ENCODE measurements around the gene HMGN1. TPM values are rescaled to one million over a fixed set of nuclear protein-coding genes. Genes with fewer than 3 reads are reported as not detected.
"Not testable (repeated sequence)": the region's sequence is repeated elsewhere in the genome, so short reads cannot be mapped to it uniquely, and the experiment has no call there.

HMGN1 gene
- total RNA-seq, 1 experiment from 2014 or later: 293 TPM

DNA sequence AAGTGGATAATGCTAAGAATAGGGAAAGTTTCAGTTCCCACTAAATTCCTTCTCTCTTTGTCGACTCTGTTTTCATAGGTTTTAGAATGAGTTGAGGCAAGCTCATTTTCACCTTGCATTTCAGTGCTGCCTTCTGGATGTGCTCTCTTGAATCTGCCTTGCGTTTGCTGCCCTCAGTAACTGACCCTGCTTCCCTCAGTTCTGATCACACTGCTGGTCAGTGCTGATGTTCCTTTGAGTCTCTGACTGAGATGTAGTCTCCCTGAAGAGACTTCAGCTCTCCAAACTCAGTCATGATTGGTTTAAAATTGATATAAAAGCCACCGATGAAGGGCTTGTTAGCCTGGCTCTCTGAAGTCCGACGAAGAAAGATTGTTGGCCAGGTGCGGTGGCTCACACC, 25.2 kb upstream of the HMGN1 start:
- Histone ChIP-seq H3K27me3 (ENCODE audit: control insufficient read depth, insufficient read depth, low read length) (no peaks in the 10 kb centered on the region), H3K9me3 (ENCODE audit: control insufficient read depth, insufficient read depth, low read depth, low read length) (no peaks in the 10 kb centered on the region), H3K4me3 (ENCODE audit: low read depth in 2 of 2, low read length in 2 of 2) (0 out of 4 replicates have a peak overlapping the region, but pooled peaks of 1 of the 2 experiments have one; percentile 6), H3K36me3 (ENCODE audit: control insufficient read depth, insufficient read depth, low read length) (no peaks in the 10 kb centered on the region), H3K27ac (ENCODE audit: low read length) (no peak overlapping the region), H3K4me1 (ENCODE audit: control insufficient read depth, insufficient read depth, low read length) (no peaks in the 10 kb centered on the region; the same call in 1 of the 2 replicates)
- 0 out of 2 replicates have a peak, but pooled peaks have one; percentile 33 for ATAC-seq
- CTCF ChIA-PET: interaction anchor here (0.7 to 1.3 kb wide), 2 partner anchors 13 to 18 kb away, joined by 3 to 7 read pairs; no protein-coding TSS in a partner anchor
- POLR2A ChIA-PET: interaction anchor here (0.6 kb wide), 2 partner anchors 13 to 1879 kb away, joined by 6 to 9 read pairs; no protein-coding TSS in a partner anchor
- BruUV-seq (replicated peaks): no TSS peak
- intact Hi-C loops (cut with micrococcal nuclease; ENCODE audit: unreplicated experiment) (no loop called here), in situ Hi-C loops (cut with HindIII; ENCODE audit: low pct_unique_long_range_greater_than_20kb, low sequenced_read_pairs) (no loop called here)
- TF ChIP-seq TCF7L2 (IDR thresholded peaks at IDR 0.05; ENCODE audit: low read depth, low read length) (no peak), SIN3A (IDR thresholded peaks at IDR 0.05; ENCODE audit: borderline replicate concordance, insufficient read depth, low read depth, low read length) (no peak), POLR2AphosphoS5 (IDR thresholded peaks at IDR 0.05; ENCODE audit: low read depth, low read length) (no peak)
- TF ChIP-seq, protein P1, sequence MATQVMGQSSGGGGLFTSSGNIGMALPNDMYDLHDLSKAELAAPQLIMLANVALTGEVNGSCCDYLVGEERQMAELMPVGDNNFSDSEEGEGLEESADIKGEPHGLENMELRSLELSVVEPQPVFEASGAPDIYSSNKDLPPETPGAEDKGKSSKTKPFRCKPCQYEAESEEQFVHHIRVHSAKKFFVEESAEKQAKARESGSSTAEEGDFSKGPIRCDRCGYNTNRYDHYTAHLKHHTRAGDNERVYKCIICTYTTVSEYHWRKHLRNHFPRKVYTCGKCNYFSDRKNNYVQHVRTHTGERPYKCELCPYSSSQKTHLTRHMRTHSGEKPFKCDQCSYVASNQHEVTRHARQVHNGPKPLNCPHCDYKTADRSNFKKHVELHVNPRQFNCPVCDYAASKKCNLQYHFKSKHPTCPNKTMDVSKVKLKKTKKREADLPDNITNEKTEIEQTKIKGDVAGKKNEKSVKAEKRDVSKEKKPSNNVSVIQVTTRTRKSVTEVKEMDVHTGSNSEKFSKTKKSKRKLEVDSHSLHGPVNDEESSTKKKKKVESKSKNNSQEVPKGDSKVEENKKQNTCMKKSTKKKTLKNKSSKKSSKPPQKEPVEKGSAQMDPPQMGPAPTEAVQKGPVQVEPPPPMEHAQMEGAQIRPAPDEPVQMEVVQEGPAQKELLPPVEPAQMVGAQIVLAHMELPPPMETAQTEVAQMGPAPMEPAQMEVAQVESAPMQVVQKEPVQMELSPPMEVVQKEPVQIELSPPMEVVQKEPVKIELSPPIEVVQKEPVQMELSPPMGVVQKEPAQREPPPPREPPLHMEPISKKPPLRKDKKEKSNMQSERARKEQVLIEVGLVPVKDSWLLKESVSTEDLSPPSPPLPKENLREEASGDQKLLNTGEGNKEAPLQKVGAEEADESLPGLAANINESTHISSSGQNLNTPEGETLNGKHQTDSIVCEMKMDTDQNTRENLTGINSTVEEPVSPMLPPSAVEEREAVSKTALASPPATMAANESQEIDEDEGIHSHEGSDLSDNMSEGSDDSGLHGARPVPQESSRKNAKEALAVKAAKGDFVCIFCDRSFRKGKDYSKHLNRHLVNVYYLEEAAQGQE (IDR thresholded peaks at IDR 0.05; ENCODE audit: insufficient read depth in 1 of 2, low read depth in 2 of 2, low read length in 1 of 2): no peak
- TF ChIP-seq, protein P2, sequence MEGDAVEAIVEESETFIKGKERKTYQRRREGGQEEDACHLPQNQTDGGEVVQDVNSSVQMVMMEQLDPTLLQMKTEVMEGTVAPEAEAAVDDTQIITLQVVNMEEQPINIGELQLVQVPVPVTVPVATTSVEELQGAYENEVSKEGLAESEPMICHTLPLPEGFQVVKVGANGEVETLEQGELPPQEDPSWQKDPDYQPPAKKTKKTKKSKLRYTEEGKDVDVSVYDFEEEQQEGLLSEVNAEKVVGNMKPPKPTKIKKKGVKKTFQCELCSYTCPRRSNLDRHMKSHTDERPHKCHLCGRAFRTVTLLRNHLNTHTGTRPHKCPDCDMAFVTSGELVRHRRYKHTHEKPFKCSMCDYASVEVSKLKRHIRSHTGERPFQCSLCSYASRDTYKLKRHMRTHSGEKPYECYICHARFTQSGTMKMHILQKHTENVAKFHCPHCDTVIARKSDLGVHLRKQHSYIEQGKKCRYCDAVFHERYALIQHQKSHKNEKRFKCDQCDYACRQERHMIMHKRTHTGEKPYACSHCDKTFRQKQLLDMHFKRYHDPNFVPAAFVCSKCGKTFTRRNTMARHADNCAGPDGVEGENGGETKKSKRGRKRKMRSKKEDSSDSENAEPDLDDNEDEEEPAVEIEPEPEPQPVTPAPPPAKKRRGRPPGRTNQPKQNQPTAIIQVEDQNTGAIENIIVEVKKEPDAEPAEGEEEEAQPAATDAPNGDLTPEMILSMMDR (IDR thresholded peaks at IDR 0.05): no peak
- no peak for DNase-seq (ENCODE audit: low read depth, low spot score)

DNA sequence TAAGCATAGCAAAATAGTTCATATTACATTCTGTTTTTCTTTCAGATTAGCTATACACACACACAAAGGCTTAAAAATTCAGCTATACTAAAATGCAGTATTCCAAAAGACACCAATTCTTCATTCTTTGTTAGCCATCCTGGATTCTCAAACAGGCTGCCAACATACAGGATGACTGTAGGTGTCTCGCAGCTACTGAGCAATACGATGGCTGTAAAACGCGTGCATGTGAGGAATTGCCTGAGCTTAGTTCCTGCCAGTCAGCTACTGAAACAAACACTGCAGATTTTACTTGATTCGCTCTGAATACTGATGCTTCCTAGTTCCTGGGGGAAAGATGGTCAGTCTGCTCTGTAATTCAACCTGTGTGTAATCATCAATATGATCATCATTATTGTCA, 24.7 kb upstream of the HMGN1 start:
- H3K4me1 ChIP-seq (ENCODE audit: control insufficient read depth, insufficient read depth, low read length): no peaks in the 10 kb centered on the region; the same call in 1 of the 2 replicates
- no peaks in the 10 kb centered on the region for H3K36me3 ChIP-seq (ENCODE audit: control insufficient read depth, insufficient read depth, low read length)
- intact Hi-C loops (cut with micrococcal nuclease; ENCODE audit: unreplicated experiment): no loop called here
- peak; percentile 93 for ATAC-seq
- ChIA-PET CTCF (interaction anchor here (0.7 to 1.3 kb wide), 2 partner anchors 14 to 18 kb away, joined by 3 to 7 read pairs; no protein-coding TSS in a partner anchor), POLR2A (interaction anchor here (0.6 kb wide), 1 partner anchor 14 kb away, joined by 6 read pairs; no protein-coding TSS in a partner anchor)
- in situ Hi-C loops (cut with HindIII; ENCODE audit: low pct_unique_long_range_greater_than_20kb, low sequenced_read_pairs): no loop called here
- H3K27me3 ChIP-seq (ENCODE audit: control insufficient read depth, insufficient read depth, low read length): no peaks in the 10 kb centered on the region
- H3K9me3 ChIP-seq (ENCODE audit: control insufficient read depth, insufficient read depth, low read depth, low read length): no peaks in the 10 kb centered on the region
- TF ChIP-seq TCF7L2 (IDR thresholded peaks at IDR 0.05; ENCODE audit: low read depth, low read length): no peak
- TF ChIP-seq, protein P2 (IDR thresholded peaks at IDR 0.05): peak; percentile 57
- H3K27ac ChIP-seq (ENCODE audit: low read length): no peak overlapping the region
- no TSS peak for BruUV-seq (replicated peaks)
- H3K4me3 ChIP-seq (ENCODE audit: low read depth in 2 of 2, low read length in 2 of 2): 0 out of 4 replicates have a peak overlapping the region, but pooled peaks of 1 of the 2 experiments have one; percentile 6
- no peak for DNase-seq (ENCODE audit: low read depth, low spot score)

DNA sequence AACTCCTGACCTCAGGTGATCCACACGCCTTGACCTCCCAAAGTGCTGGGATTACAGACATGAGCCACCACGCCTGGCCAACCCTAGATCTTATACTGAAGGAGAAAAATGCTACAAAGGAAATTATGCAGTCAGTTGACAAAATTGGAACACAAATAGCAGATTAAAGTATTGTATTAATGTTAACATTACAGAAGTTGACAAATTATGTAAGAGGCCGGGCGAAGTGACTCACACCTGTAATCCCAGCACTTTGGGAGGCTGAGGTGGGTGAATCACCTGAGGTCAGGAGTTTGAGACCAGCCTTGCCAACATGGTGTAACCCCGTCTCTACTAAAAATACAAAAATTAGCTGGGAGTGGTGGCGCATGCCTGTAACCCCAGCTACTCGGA, 21.0 kb upstream of the HMGN1 start:
- intact Hi-C loops (cut with micrococcal nuclease; ENCODE audit: unreplicated experiment); in situ Hi-C loops (cut with HindIII; ENCODE audit: low pct_unique_long_range_greater_than_20kb, low sequenced_read_pairs); H3K4me3 ChIP-seq (ENCODE audit: low read depth in 2 of 2, low read length in 2 of 2); H3K4me1 ChIP-seq (ENCODE audit: control insufficient read depth, insufficient read depth, low read length); DNase-seq (ENCODE audit: low read depth, low spot score); ATAC-seq; H3K27ac ChIP-seq (ENCODE audit: low read length); H3K27me3 ChIP-seq (ENCODE audit: control insufficient read depth, insufficient read depth, low read length); H3K36me3 ChIP-seq (ENCODE audit: control insufficient read depth, insufficient read depth, low read length); H3K9me3 ChIP-seq (ENCODE audit: control insufficient read depth, insufficient read depth, low read depth, low read length); BruUV-seq (replicated peaks); POLR2A ChIA-PET; CTCF ChIA-PET: not testable (repeated sequence)

Measured in Panc1 (cell line).